ENCODE results near the gene DGKD.

DGKD gene

GRCh38 chr2:233501198-233502076, 147.1 kb downstream of the DGKD start:
- no peak for DNase-seq (ENCODE audit: low read depth in 2 of 2)

GRCh38 chr2:233503481-233503880, 149.2 kb downstream of the DGKD start:
- DNase-seq (ENCODE audit: low read depth in 2 of 2), result no peak

GRCh38 chr2:233503947-233504637, 149.8 kb downstream of the DGKD start:
- DNase-seq (ENCODE audit: low read depth in 2 of 2), result no peak

DNA sequence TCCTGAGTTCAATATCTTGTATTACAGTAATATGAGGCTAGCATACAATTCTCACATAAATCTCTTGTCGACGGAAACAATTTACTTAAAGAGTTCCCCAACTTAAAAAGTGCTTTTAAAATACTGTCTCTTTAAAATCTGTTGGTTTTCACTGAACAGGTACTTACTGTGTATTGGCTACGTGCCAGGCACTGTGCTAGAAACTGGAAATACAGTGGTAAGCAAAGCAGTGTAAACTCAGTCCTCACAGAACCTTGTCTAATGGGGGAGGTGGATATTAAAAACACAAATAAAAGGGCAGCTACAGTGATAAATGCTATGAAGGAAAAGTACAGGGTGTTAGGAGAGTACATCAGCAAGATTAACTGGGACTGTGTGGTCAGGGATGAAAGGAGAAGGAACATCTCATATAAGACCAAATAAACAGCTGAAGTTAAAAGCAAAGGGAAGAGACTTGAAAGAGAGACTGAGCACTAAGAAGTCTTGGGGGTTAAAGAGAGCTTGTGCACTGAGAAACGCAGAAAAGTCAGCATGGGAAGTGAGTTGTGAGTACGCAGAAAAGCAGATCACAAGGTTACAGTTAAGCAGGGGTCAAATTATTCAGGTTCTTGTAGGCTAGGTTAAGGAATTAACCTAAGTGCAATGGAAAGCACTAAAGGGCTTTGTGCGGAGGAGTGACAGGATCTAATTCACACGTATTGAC, 159.8 kb downstream of the DGKD start:
- DNase-seq (ENCODE audit: low read depth in 2 of 2), result no peak

- DNase-seq (ENCODE audit: low read depth in 2 of 2), result no peak
These were observed 165.7 kb downstream of the DGKD start for GRCh38 chr2:233519787-233520611.

Data from stimulated activated CD4-positive, alpha-beta T cell treated with anti-CD3 and anti-CD28 coated beads, Interleukin-12 subunit alpha, Interleukin-12 subunit beta, amount 100 ng/mL, for 24 hours (primary cell).